Transverse colon (tissue), 4 donors: ENCODE measurements around the gene VANGL1. TPM values are rescaled to one million over a fixed set of nuclear protein-coding genes. Genes with fewer than 3 reads are reported as not detected.

Experiments
- DNase-seq: peaks from one replicate; pipeline ENCODE4 v3.0.0-alpha.2; 2019
- H3K27ac ChIP-seq, 4 donors: fragments of 200-600 bp; sonication (generic); 2 replicates each; pipeline ENCODE4 v1.5.1; 2016 to 2018; ENCODE audit warnings: inconsistent platforms in 4 of 4
- H3K27me3 ChIP-seq: fragments of 200-600 bp; sonication (generic); 2 replicates; pipeline ENCODE4 v1.5.1; 2017; ENCODE audit warnings: inconsistent platforms
- H3K36me3 ChIP-seq, 4 donors: fragments of 200-600 bp; sonication (generic); 2 replicates each; pipeline ENCODE4 v1.5.1; 2017 to 2019; ENCODE audit warnings: inconsistent platforms in 4 of 4
- H3K4me1 ChIP-seq, 4 donors: fragments of 200-600 bp; sonication (generic); 2 replicates each; pipeline ENCODE4 v1.5.1; 2017 to 2020; ENCODE audit warnings: inconsistent platforms in 4 of 4
- H3K4me3 ChIP-seq, 4 donors: fragments of 200-600 bp; sonication (generic); 1 replicate in 1 of 4; 2 replicates in 3 of 4; pipeline versions ENCODE4 v1.5.1 to v1.6.1; 2017 to 2019; ENCODE audit warnings: inconsistent platforms in 4 of 4
- H3K9me3 ChIP-seq, 2 donors: fragments of 200-600 bp; sonication (generic); 2 replicates each; pipeline ENCODE4 v1.5.1; 2017 to 2019; ENCODE audit warnings: inconsistent platforms in 2 of 2
- EP300 ChIP-seq: sonication (generic); formaldehyde crosslinking; IDR thresholded peaks from one replicate; pipeline ENCODE4 v1.6.1; 2017; ENCODE audit warnings: antibody characterized with exemption, low read depth
- POLR2A ChIP-seq: fragments of 450-650 bp; IDR thresholded peaks from one replicate; pipeline ENCODE4 v1.6.1; 2016; ENCODE audit warnings: antibody characterized with exemption, mild to moderate bottlenecking, moderate library complexity
- POLR2AphosphoS5 ChIP-seq, 3 donors: sonication (generic); formaldehyde crosslinking; IDR thresholded peaks; one replicate each; pipeline ENCODE4 v1.6.1; 2016; ENCODE audit warnings: antibody characterized with exemption in 3 of 3
- WGBS, 2 donors: methylation state at CpG; one replicate each; pipeline ENCODE4 v1.1.5; 2018; ENCODE audit warnings: low coverage in 1 of 2; 5-methylcytosine and 5-hydroxymethylcytosine counted together
- in situ Hi-C, 4 donors: fragments of 200-750 bp; cut with MboI; loops; one replicate each; pipeline versions ENCODE4 v1.15.0 to v1.15.1; 2017; ENCODE audit warnings: low sequenced_read_pairs in 3 of 4, low pct_ligation_motif_present in 1 of 4, low pct_unique_long_range_greater_than_20kb in 1 of 4
- intact Hi-C: fragments of 100-400 bp; cut with DNase I; formaldehyde crosslinking; loops from one replicate; pipeline ENCODE4 v1.15.1; 2023; ENCODE audit warnings: low total_unique reads
- total RNA-seq, 4 donors: library from RNA; depleted of rRNA; stranded (reverse); fragments of >200 nt; gene quantifications; one replicate each; pipeline ENCODE4 v1.1.0, GENCODE V29; 2016
- TF ChIP-seq, protein P1 (sequence below), 5 experiments: fragments of 200-600 bp in 3 of 5; fragments of 450-650 bp in 2 of 5; sonication (generic) in 3 of 5; IDR thresholded peaks; 1 replicate in 2 of 5; 2 replicates in 3 of 5; pipeline ENCODE4 v1.5.1; 2016 to 2017; ENCODE audit warnings: antibody characterized with exemption in 5 of 5, inconsistent platforms in 3 of 5, mild to moderate bottlenecking in 2 of 5, moderate library complexity in 1 of 5

Gene VANGL1
- total RNA-seq, 4 donors from 2014 or later = 5.6 to 26.9 (median 16.9) TPM

DNA sequence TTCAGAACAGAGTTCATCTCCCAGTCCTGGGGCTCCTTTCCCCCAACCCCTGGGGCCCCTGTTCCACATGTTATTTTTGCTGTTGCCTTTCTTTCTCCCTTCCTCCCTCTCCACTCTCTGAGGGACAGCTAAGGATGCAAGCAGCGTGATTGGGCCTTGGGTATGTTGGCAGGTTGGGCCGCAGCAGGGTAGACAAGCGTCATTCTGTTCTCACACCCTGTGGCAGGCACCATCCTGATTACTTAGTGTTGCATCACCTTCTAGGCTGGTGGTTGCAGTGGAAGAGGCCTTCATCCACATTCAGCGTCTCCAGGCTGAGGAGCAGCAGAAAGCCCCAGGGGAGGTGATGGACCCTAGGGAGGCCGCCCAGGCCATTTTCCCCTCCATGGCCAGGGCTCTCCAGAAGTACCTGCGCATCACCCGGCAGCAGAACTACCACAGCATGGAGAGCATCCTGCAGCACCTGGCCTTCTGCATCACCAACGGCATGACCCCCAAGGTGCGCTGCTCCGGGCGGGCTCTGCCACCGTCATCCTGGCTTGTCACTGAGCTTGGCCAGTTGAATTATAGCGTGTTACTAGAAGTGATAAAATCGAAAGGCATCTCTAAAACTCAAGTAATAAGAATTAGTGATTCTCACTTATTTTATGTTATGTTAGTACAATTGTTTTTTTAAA, 43.4 kb downstream of the VANGL1 start:
- no peak for TF ChIP-seq POLR2AphosphoS5 (IDR thresholded peaks at IDR 0.05)
- no peak for TF ChIP-seq POLR2A
- no peak for TF ChIP-seq EP300
- TF ChIP-seq, protein P1, sequence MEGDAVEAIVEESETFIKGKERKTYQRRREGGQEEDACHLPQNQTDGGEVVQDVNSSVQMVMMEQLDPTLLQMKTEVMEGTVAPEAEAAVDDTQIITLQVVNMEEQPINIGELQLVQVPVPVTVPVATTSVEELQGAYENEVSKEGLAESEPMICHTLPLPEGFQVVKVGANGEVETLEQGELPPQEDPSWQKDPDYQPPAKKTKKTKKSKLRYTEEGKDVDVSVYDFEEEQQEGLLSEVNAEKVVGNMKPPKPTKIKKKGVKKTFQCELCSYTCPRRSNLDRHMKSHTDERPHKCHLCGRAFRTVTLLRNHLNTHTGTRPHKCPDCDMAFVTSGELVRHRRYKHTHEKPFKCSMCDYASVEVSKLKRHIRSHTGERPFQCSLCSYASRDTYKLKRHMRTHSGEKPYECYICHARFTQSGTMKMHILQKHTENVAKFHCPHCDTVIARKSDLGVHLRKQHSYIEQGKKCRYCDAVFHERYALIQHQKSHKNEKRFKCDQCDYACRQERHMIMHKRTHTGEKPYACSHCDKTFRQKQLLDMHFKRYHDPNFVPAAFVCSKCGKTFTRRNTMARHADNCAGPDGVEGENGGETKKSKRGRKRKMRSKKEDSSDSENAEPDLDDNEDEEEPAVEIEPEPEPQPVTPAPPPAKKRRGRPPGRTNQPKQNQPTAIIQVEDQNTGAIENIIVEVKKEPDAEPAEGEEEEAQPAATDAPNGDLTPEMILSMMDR (IDR thresholded peaks at IDR 0.05) = no peak
- H3K36me3 ChIP-seq = peaks cover 0 to 8% (median 0%) of the 10 kb centered on the region in 4 donors
- no peaks in the 10 kb centered on the region for H3K27me3 ChIP-seq
- no peak overlapping the region for H3K4me3 ChIP-seq
- H3K4me1 ChIP-seq = no peaks in the 10 kb centered on the region
- DNase-seq = no peak
- WGBS, 2 donors = 85 to 89% methylated on average over 6 to 14 of the region's 14 CpGs
- no peak overlapping the region for H3K27ac ChIP-seq
- intact Hi-C loops = no loop called here
- in situ Hi-C loops = no loop called here
- H3K9me3 ChIP-seq = no peaks in the 10 kb centered on the region

DNA sequence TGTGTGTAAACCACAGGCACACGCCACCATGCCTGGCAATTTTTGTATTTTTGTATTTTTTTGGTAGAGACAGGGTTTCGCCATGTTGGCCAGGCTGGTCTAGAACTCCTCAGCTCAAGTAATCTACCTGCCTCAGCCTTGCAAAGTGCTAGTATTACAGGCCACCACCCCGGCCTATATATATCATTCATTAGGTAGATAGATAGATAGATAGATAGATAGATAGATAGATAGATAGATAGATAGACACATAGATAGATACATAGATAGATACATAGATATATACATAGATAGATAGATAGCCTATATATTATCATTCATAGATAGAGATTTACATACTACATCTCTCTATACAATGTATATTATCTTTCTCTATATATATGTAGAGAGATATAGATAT, 46.0 kb downstream of the VANGL1 start:
- H3K4me3 ChIP-seq = no peak overlapping the region
- no peaks in the 10 kb centered on the region for H3K9me3 ChIP-seq
- peaks cover 0 to 10% (median 4%) of the 10 kb centered on the region in 4 donors for H3K36me3 ChIP-seq
- no peak for TF ChIP-seq POLR2AphosphoS5 (IDR thresholded peaks at IDR 0.05)
- no peak for TF ChIP-seq POLR2A
- TF ChIP-seq, protein P1 (IDR thresholded peaks at IDR 0.05) = no peak
- TF ChIP-seq EP300 = no peak
- H3K27ac ChIP-seq = no peak overlapping the region
- 80 to 96% methylated on average over 1 to 3 of the region's 3 CpGs for WGBS, 2 donors
- no peaks in the 10 kb centered on the region for H3K4me1 ChIP-seq
- H3K27me3 ChIP-seq = no peaks in the 10 kb centered on the region
- in situ Hi-C loops (no loop called here), intact Hi-C loops (no loop called here)
- DNase-seq = no peak

DNA sequence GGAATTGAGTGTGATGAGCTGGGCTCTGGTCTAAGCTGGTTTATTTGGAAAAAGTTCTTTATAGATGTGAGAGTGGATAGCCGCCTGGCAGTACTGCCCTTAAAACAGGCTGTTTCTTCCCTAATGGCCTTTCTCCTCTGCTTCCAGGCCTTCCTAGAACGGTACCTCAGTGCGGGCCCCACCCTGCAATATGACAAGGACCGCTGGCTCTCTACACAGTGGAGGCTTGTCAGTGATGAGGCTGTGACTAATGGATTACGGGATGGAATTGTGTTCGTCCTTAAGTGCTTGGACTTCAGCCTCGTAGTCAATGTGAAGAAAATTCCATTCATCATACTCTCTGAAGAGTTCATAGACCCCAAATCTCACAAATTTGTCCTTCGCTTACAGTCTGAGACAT, 49.2 kb downstream of the VANGL1 start:
- Histone ChIP-seq H3K4me3 (no peak overlapping the region), H3K36me3 (peaks cover 0 to 10% (median 0%) of the 10 kb centered on the region in 4 donors), H3K27ac (no peak overlapping the region), H3K4me1 (no peaks in the 10 kb centered on the region), H3K27me3 (no peaks in the 10 kb centered on the region), H3K9me3 (no peaks in the 10 kb centered on the region)
- 90 to 93% methylated on average over 3 to 8 of the region's 8 CpGs for WGBS, 2 donors
- in situ Hi-C loops (no loop called here), intact Hi-C loops (no loop called here)
- no peak for DNase-seq
- TF ChIP-seq EP300 = no peak
- no peak for TF ChIP-seq POLR2AphosphoS5 (IDR thresholded peaks at IDR 0.05)
- TF ChIP-seq, protein P1 (IDR thresholded peaks at IDR 0.05) = no peak
- no peak for TF ChIP-seq POLR2A

DNA sequence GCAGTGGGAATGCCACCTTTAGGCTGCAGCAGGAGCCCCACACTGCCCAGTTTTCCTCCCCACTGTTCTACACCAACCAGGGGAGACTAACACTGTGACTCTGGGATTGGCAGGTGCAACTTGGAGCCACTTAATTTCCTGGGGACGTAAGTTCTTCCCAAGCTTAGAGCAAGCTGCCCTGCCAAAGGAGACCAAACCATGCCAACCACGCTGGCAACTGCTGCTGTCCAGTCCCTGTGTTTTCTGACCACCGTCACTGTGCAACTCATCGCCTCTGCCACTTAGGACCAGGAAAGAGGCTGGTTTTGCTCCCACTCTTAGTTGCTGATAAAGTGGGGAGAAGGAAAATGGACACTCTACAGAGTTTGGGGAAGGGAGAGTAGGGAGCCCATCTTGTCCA, 50.5 kb downstream of the VANGL1 start:
- no peaks in the 10 kb centered on the region for H3K27me3 ChIP-seq
- H3K4me1 ChIP-seq = no peaks in the 10 kb centered on the region
- in situ Hi-C loops (no loop called here), intact Hi-C loops (no loop called here)
- no peaks in the 10 kb centered on the region for H3K9me3 ChIP-seq
- no peak for TF ChIP-seq EP300
- TF ChIP-seq, protein P1 (IDR thresholded peaks at IDR 0.05) = no peak
- no peak for TF ChIP-seq POLR2AphosphoS5 (IDR thresholded peaks at IDR 0.05)
- no peak for TF ChIP-seq POLR2A
- peaks cover 0 to 10% (median 0%) of the 10 kb centered on the region in 4 donors for H3K36me3 ChIP-seq
- WGBS, 2 donors = 96% methylated on average over 4 of the region's 4 CpGs; no CpG with 5 or more reads in 1 of the 2 donors
- DNase-seq = no peak
- H3K27ac ChIP-seq = no peak overlapping the region
- no peak overlapping the region for H3K4me3 ChIP-seq
